Ovary (tissue), 9 donors: Measurements from ENCODE around the gene KYNU. TPM values are rescaled to one million over a fixed set of nuclear protein-coding genes. Genes with fewer than 3 reads are reported as not detected.

Experiments
- DNase-seq, 5 donors: peaks; one replicate each; pipeline ENCODE4 v3.0.0-alpha.2; 2019 to 2020
- H3K27ac ChIP-seq, 2 donors: fragments of 200-600 bp; one replicate each; pipeline versions ENCODE4 v1.5.1 to v1.8.0; 2019 to 2022
- H3K27me3 ChIP-seq: fragments of 200-600 bp; one replicate; pipeline ENCODE4 v1.8.0; 2022
- H3K36me3 ChIP-seq: fragments of 200-600 bp; sonication (generic); one replicate; pipeline ENCODE4 v1.5.1; 2019
- H3K4me1 ChIP-seq: one replicate; pipeline ENCODE4 v1.8.1; 2013; ENCODE audit warnings: mild to moderate bottlenecking, moderate library complexity; ENCODE audit not compliant: insufficient read depth
- H3K4me3 ChIP-seq: fragments of 200-600 bp; sonication (generic); one replicate; pipeline ENCODE4 v1.5.1; 2017
- H3K9me3 ChIP-seq, 2 donors: fragments of 200-600 bp in 1 of 2; sonication (generic) in 1 of 2; one replicate each; pipeline versions ENCODE4 v1.5.1 to v1.8.1; 2013 to 2019; ENCODE audit warnings: mild to moderate bottlenecking in 1 of 2, moderate library complexity in 1 of 2
- EP300 ChIP-seq: sonication (generic); formaldehyde crosslinking; IDR thresholded peaks from one replicate; pipeline ENCODE4 v1.6.1; 2017; ENCODE audit warnings: antibody characterized with exemption
- POLR2A ChIP-seq: fragments of 450-650 bp; IDR thresholded peaks from one replicate; pipeline ENCODE4 v1.6.1; 2017; ENCODE audit warnings: antibody characterized with exemption, mild to moderate bottlenecking, moderate library complexity
- WGBS, 3 donors: extraction: QIAGEN DNeasy Blood & Tissue Kit in 1 of 3; methylation state at CpG; one replicate each; pipeline versions ENCODE4 v1.1.5 to v1.1.7; 2013 to 2017; 5-methylcytosine and 5-hydroxymethylcytosine counted together
- intact Hi-C, 4 donors: fragments of 100-400 bp; cut with DNase I; formaldehyde crosslinking; loops; one replicate each; pipeline versions ENCODE4 v1.11.0 to v1.15.1; 2022 to 2023
- polyA plus RNA-seq, 2 donors: library from polyadenylated mRNA; stranded (reverse); fragments of 200-250 nt in 1 of 2; fragments of 350-450 nt in 1 of 2; fragmentation: Illumina TruSeq in 1 of 2; extraction: RNeasy Lipid Tissue Mini Kit (QIAGEN cat#74804) in 1 of 2; gene quantifications; one replicate each; pipeline ENCODE4 v1.2.3, GENCODE V29; 2013 to 2014
- total RNA-seq, 7 donors: library from RNA; depleted of rRNA in 2 of 7; stranded (reverse); fragments of >200 nt in 2 of 7; fragmentation: NEBNext Ultra II Directional in 3 of 7; extraction: Animal tissue kit (Norgen Biotek cat#: 25700) in 3 of 7; gene quantifications; one replicate each; pipeline versions ENCODE4 v1.1.0 to v1.2.4, GENCODE V29; 2016 to 2023
- TF ChIP-seq, protein P1 (sequence below), 3 donors: fragments of 450-650 bp in 2 of 3; fragments of 200-600 bp in 1 of 3; IDR thresholded peaks; one replicate each; pipeline versions ENCODE4 v1.5.1 to v1.8.0; 2016 to 2022; ENCODE audit warnings: antibody characterized with exemption in 3 of 3, mild to moderate bottlenecking in 1 of 3
- donor health status: DM: no; HTN: no; CAD: no; lungs with moderate emphysema.
- donor health status: DM: no; HTN: no; CAD: no.
- donor health status: Bipolar disorder and iron deficiency.
- donor health status: DM: yes; HTN: yes; CAD: no.
- donor health status: DM: no; HTN: no; CAD: no.
- donor health status: DM: yes; HTN: yes; CAD: no.

Gene KYNU
- total and polyA plus RNA-seq, 9 donors = 0.40 to 3.2 (median 0.74) TPM

DNA sequence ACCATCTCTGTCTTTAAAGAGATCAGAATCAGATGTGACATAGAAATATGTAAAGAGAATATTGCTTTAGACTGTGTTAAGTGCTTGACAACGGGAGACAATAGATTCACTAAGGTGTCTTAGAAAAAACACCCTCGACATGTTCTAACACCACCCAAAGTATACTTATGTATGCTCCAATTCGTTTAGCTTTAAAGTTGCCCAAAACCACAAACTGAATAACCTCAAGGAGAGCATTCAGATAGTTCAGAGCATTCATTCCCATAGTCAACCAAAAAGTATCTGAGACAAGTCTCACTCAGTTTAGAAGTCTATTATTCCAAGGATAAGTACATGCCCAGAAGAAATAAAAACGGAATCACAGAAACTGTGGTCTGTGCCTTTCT lies 96.4 kb downstream of the KYNU start:
- Histone ChIP-seq H3K27ac (no peak overlapping the region), H3K36me3 (no peaks in the 10 kb centered on the region), H3K27me3 (no peaks in the 10 kb centered on the region), H3K4me3 (no peak overlapping the region), H3K9me3 (no peaks in the 10 kb centered on the region), H3K4me1 (no peaks in the 10 kb centered on the region)
- intact Hi-C loops = no loop called here
- no peak for DNase-seq
- 52 to 54% (median 53%) methylated on average over 4 of the region's 4 CpGs for WGBS, 3 donors
- TF ChIP-seq EP300 (no peak), POLR2A (no peak)
- TF ChIP-seq, protein P1, sequence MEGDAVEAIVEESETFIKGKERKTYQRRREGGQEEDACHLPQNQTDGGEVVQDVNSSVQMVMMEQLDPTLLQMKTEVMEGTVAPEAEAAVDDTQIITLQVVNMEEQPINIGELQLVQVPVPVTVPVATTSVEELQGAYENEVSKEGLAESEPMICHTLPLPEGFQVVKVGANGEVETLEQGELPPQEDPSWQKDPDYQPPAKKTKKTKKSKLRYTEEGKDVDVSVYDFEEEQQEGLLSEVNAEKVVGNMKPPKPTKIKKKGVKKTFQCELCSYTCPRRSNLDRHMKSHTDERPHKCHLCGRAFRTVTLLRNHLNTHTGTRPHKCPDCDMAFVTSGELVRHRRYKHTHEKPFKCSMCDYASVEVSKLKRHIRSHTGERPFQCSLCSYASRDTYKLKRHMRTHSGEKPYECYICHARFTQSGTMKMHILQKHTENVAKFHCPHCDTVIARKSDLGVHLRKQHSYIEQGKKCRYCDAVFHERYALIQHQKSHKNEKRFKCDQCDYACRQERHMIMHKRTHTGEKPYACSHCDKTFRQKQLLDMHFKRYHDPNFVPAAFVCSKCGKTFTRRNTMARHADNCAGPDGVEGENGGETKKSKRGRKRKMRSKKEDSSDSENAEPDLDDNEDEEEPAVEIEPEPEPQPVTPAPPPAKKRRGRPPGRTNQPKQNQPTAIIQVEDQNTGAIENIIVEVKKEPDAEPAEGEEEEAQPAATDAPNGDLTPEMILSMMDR (IDR thresholded peaks at IDR 0.05) = no peak

DNA sequence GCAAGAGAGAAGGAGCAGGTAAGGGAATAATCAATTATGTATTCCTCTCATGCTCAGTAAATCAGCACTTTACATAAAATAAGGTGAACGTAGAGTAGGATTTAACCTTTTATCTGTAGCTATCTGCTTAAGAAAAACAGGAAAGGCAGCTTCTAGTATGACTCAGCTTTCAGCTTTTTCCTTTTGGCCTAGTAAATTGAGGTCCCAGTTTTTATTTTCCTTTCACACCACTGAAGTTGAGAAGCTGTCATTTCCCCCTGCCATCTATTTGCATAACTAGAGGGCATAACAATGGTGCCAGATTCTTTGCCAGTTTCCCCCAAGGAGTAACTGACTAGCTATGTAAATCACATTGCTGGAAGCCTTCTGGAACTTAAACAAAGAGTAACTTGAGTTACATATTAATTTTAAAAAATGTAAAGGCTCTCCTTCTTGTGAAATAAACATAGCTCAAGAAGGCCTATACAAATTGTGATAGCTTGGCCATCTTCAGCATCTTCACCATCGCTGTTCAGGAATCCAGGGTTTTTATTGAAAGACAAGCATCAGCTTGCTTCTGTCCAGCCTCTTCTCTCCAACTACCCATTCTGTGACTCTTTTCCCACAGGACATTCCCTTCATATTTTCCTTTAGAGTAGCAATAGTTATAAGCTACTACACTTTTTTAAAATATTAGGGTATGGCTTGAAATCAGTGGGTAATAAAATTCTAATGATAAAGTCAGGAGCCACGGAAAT lies 97.0 kb downstream of the KYNU start:
- Histone ChIP-seq H3K9me3 (no peaks in the 10 kb centered on the region), H3K27me3 (no peaks in the 10 kb centered on the region), H3K36me3 (no peaks in the 10 kb centered on the region), H3K4me1 (no peaks in the 10 kb centered on the region), H3K27ac (no peak overlapping the region), H3K4me3 (no peak overlapping the region)
- 73 to 79% (median 75%) methylated on average over 3 of the region's 3 CpGs for WGBS, 3 donors
- intact Hi-C loops = no loop called here
- no peak for DNase-seq
- TF ChIP-seq EP300 (no peak), POLR2A (no peak)
- TF ChIP-seq, protein P1 (IDR thresholded peaks at IDR 0.05) = no peak

DNA sequence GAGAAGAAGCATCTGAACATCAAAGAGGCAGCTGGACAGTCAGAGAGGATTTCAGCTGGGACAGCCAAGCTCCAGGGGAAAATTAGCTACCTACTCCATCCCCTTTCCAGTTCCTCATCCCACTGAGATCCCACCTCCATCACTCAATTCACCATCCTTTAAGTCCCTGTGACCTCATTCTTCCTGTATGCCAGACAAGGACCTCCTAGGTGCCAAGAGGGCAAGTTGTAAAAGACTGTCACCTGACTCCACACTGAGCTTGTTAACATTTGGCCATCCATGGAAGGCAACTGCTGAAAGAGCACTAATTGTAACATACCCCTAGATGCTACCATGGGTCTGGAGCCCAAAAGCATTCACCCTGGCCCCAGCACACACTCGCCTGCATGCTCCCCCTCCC lies 97.8 kb downstream of the KYNU start:
- DNase-seq = no peak

DNA sequence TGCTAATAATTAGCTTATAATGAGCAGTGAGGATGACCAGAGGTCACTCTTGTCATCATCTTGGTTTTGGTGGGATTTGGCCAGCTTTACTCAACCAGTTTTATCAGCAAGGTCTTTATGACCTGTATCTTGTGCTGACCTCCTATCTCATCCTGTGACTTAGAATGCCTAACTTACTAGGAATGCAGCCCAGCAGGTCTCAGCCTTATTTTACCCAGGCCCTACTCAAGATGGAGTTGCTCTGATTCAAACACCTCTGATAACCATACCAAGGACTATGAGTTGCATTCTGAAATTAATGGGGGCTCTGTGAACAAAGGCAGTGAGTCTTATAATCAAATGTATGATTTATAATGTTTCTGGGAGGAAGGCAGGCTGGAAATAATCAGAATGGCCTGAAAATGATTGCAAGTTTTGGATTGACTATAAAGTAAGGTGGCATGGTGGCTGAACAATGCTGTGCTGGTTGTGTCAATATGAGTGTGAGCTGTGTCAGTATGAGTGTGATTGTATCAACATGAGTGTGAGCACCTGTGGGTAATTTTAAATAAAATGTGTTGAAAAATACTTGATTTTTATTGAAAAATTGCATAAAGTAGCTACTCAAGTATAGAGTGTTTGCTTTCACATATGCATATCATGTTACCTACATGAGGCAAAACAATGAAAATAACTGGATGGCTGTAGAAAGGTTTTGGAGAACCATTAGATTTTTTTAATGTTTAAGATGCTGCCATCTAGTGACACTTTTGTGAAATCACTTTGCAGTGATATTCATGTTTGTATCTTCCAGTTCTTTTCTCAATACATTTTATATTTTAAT lies 103.0 kb downstream of the KYNU start:
- no peak for DNase-seq
- intact Hi-C loops = no loop called here
- H3K27ac ChIP-seq = no peak overlapping the region
- no peak overlapping the region for H3K4me3 ChIP-seq
- H3K9me3 ChIP-seq = no peaks in the 10 kb centered on the region
- no peaks in the 10 kb centered on the region for H3K36me3 ChIP-seq
- H3K27me3 ChIP-seq = no peaks in the 10 kb centered on the region
- H3K4me1 ChIP-seq = no peaks in the 10 kb centered on the region
- TF ChIP-seq, protein P1 (IDR thresholded peaks at IDR 0.05) = no peak
- TF ChIP-seq POLR2A (no peak), EP300 (no peak)

More for the DNA sequence above, 97.8 kb downstream of the KYNU start:
- H3K27ac ChIP-seq = no peak overlapping the region
- TF ChIP-seq, protein P1 (IDR thresholded peaks at IDR 0.05) = no peak
- TF ChIP-seq EP300 = no peak
- TF ChIP-seq POLR2A = no peak
- no peaks in the 10 kb centered on the region for H3K36me3 ChIP-seq
- H3K27me3 ChIP-seq = no peaks in the 10 kb centered on the region
- WGBS, 3 donors = 79 to 87% (median 86%) methylated on average over 1 of the region's 1 CpG
- H3K4me3 ChIP-seq = no peak overlapping the region
- intact Hi-C loops = no loop called here
- no peaks in the 10 kb centered on the region for H3K9me3 ChIP-seq
- H3K4me1 ChIP-seq = no peaks in the 10 kb centered on the region
